Activated CD8-positive, alpha-beta memory T cell treated with anti-CD3 and anti-CD28 coated beads, Interleukin-2, amount 10 ng/mL, durations not matched to agents 7 days and 5 days (primary cell): ENCODE results near the gene CHRNA4. TPM values are rescaled to one million over a fixed set of nuclear protein-coding genes. Genes with fewer than 3 reads are reported as not detected.

ENCODE experiments used
- ATAC-seq: fragments of 150-1000 bp; cut with Tn5 transposase; one replicate; pipeline ENCODE4 v1.10.0; 2021; ENCODE audit warnings: moderate library complexity
- CTCF ChIA-PET: fragments of 350-600 bp; sonication (Branson Sonifier 250); formaldehyde crosslinking; loops from one replicate; lab custom pipeline; 2021; ENCODE audit warnings: antibody characterized with exemption; lab: Charles Lee
- DNase-seq: peaks from one replicate; pipeline ENCODE4 v3.0.0-alpha.2; 2020
- H3K27ac Mint-ChIP-seq: one replicate; pipeline ENCODE4 v1.8.0; 2021; ENCODE audit warnings: mild to moderate bottlenecking, mixed read lengths
- H3K27me3 Mint-ChIP-seq: one replicate; pipeline ENCODE4 v1.8.0; 2021; ENCODE audit warnings: mixed read lengths
- H3K36me3 Mint-ChIP-seq: one replicate; pipeline ENCODE4 v1.8.0; 2021; ENCODE audit warnings: mild to moderate bottlenecking, mixed read lengths
- H3K4me1 Mint-ChIP-seq: one replicate; pipeline ENCODE4 v1.8.0; 2021; ENCODE audit warnings: mixed read lengths
- H3K4me3 Mint-ChIP-seq: one replicate; pipeline ENCODE4 v1.8.0; 2021; ENCODE audit warnings: mild to moderate bottlenecking, moderate library complexity, mixed read lengths
- H3K9me3 Mint-ChIP-seq: one replicate; pipeline ENCODE4 v1.8.0; 2022; ENCODE audit warnings: low read depth, mixed read lengths
- total RNA-seq, 2 experiments: library from RNA; stranded (reverse); gene quantifications; one replicate each; pipeline ENCODE4 v1.2.3, GENCODE V29; 2021

Gene CHRNA4
- total RNA-seq, 2 experiments from 2014 or later: not detected

DNA sequence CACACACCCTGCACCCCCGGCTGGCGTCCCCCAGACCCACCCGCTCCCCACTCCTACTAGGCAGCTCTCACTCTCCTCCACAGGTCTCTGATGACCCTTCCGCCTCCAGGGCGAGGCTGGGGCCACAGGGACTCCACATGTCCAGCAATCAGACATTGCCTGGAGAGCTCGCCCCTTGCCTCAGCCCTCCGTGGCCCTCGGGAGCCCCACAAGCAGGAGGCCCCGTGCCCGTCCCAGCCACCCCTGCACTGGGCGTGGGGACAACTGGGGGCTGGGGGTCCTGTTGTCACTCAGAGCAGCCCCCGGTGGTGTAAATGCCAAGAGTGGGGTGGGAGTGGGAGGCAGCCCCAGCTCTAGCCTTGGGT is 66.6 kb downstream of the CHRNA4 start:
- ATAC-seq (no peak), DNase-seq (no peak)
- CTCF ChIA-PET: interaction anchor here (0.7 to 0.9 kb wide), 2 partner anchors 65 to 70 kb away, joined by 3 to 5 read pairs; no protein-coding TSS in a partner anchor
- no peaks in the 10 kb centered on the region for H3K36me3 Mint-ChIP-seq
- no peak overlapping the region for H3K27ac Mint-ChIP-seq
- H3K4me1 Mint-ChIP-seq: peaks cover 3% of the 10 kb centered on the region
- peaks cover 15% of the 10 kb centered on the region for H3K27me3 Mint-ChIP-seq
- no peak overlapping the region for H3K4me3 Mint-ChIP-seq
- H3K9me3 Mint-ChIP-seq: no peaks in the 10 kb centered on the region

DNA sequence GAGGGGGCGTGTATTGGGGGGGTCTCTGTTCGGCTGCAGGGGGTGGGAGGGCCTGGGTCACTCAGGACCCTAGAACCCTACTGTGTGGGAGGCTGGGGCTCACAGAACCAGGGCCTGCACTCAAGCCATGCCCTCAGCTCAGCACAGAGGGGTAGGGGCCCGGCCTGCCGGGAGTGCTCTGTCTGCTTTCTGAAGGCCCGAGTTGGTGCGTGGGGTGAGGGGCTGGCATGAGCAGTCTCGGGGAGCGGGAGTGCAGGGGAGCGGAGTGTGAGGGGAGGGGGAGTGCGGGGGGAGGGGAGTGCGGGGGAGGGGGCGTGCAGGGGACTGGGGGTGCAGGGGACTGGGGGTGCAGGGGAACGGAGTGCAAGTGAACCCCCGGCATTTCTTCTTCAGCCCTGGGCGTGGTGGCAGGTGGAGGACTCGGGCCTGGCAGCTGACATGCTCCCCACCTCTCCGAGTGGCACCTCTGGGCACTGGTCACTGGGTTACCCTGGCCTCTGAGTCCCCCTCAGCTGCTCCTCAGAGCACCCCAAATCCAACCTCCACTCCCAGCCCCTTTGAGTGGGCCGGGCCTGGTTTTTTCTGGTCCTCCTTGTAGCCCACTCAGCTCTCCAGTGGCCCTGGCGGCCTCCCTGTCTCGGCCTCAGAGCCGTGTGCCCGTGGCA is 67.1 kb downstream of the CHRNA4 start:
- no peak overlapping the region for H3K27ac Mint-ChIP-seq
- CTCF ChIA-PET: interaction anchor here (0.7 kb wide), 1 partner anchor 64 kb away, joined by 5 read pairs; no protein-coding TSS in a partner anchor
- no peak for DNase-seq
- no peaks in the 10 kb centered on the region for H3K36me3 Mint-ChIP-seq
- H3K9me3 Mint-ChIP-seq: no peaks in the 10 kb centered on the region
- H3K27me3 Mint-ChIP-seq: peaks cover 13% of the 10 kb centered on the region
- H3K4me3 Mint-ChIP-seq: no peak overlapping the region
- H3K4me1 Mint-ChIP-seq: peaks cover 3% of the 10 kb centered on the region
- ATAC-seq: no peak

DNA sequence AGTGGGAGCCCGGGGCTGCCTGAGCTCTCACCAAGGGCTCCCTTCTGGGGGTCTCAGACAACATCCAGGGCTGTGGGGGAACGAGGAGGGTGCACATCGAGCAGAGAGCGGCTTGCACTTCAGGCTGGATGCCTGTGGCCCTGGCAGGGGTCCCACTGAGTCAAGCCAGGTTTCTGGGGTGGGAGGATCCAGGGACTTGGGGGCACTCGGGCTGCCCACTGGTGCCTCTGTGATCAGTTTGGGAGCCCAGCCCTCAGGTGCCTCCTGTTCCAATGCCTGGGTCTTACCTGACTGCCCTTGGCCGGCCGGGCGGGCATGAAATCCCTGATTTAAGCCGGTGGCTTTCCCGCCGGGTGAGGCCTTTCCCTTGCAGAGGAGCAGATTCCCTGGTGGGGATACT is 67.7 kb downstream of the CHRNA4 start:
- DNase-seq: no peak
- Mint-ChIP-seq H3K4me3 (no peak overlapping the region), H3K27ac (no peak overlapping the region), H3K36me3 (no peaks in the 10 kb centered on the region), H3K9me3 (no peaks in the 10 kb centered on the region), H3K4me1 (peaks cover 3% of the 10 kb centered on the region), H3K27me3 (peaks cover 13% of the 10 kb centered on the region)
- no peak for ATAC-seq
- CTCF ChIA-PET: no interaction called here

Other genes starting within 250 kb of the CHRNA4 start
- 10 to 100 TPM; 37.2 to 42.6 TPM for gene YTHDF1, start 145.2 kb downstream of the CHRNA4 start, total RNA-seq
- not detected for gene BIRC7, start 125.4 kb downstream of the CHRNA4 start, total RNA-seq
- not detected for gene NKAIN4, start 106.9 kb downstream of the CHRNA4 start, total RNA-seq
- gene ARFGAP1, start 88.5 kb downstream of the CHRNA4 start, total RNA-seq: 10 to 100 TPM; 79.6 to 90.2 TPM
- gene COL20A1, start 68.2 kb downstream of the CHRNA4 start, total RNA-seq: not detected
- under 1 TPM in 1 of 2 experiments, not detected in 1; 0.05 TPM for gene KCNQ2, start 111.3 kb upstream of the CHRNA4 start, total RNA-seq
- under 1 TPM in 1 of 2 experiments, not detected in 1; 0.84 TPM for gene EEF1A2, start 137.7 kb upstream of the CHRNA4 start, total RNA-seq
- gene PPDPF, start 159.4 kb upstream of the CHRNA4 start, total RNA-seq: 100 to 1,000 TPM; 138 to 237 TPM
- under 1 TPM; 0.21 to 0.53 TPM for gene PTK6, start 176.0 kb upstream of the CHRNA4 start, total RNA-seq
- gene SRMS, start 186.4 kb upstream of the CHRNA4 start, total RNA-seq: not detected
- gene FNDC11, start 192.8 kb upstream of the CHRNA4 start, total RNA-seq: under 1 TPM; 0.14 to 0.35 TPM
- gene HELZ2, start 212.9 kb upstream of the CHRNA4 start, total RNA-seq: 100 to 1,000 TPM; 139 to 285 TPM